HepG2 (cell line): ENCODE results near the gene PRPF38B. TPM values are rescaled to one million over a fixed set of nuclear protein-coding genes. Genes with fewer than 3 reads are reported as not detected.
A peak's percentile ranks its signal among the peaks of the same experiment; 100 is the strongest.

Source experiments
- AGO1 ChIP-seq: fragments of 200-400 bp; formaldehyde crosslinking; IDR thresholded peaks from 2 replicates; pipeline ENCODE4 v1.6.1; 2017; ENCODE audit warnings: mild to moderate bottlenecking, low read depth, low read length, moderate library complexity; ENCODE audit not compliant: poor library complexity, severe bottlenecking
- POGZ ChIP-seq: sonication (generic); formaldehyde crosslinking; IDR thresholded peaks from 2 replicates; pipeline ENCODE4 v1.4.0; 2020; ENCODE audit warnings: mild to moderate bottlenecking, missing genetic modification reagents
- TEAD2 ChIP-seq: sonication (generic); formaldehyde crosslinking; IDR thresholded peaks from 2 replicates; pipeline ENCODE4 v1.9.0; 2021; ENCODE audit warnings: missing genetic modification reagents
- THRA ChIP-seq: sonication (generic); formaldehyde crosslinking; IDR thresholded peaks from 2 replicates; pipeline ENCODE4 v1.4.0; 2020; ENCODE audit warnings: missing genetic modification reagents, borderline replicate concordance
- THYN1 ChIP-seq: sonication (generic); formaldehyde crosslinking; IDR thresholded peaks from 2 replicates; pipeline ENCODE4 v1.8.1; 2023; ENCODE audit warnings: low read depth, mild to moderate bottlenecking, moderate library complexity, missing genetic modification reagents, borderline replicate concordance
- ZNF550 ChIP-seq: sonication (generic); formaldehyde crosslinking; IDR thresholded peaks from 2 replicates; pipeline ENCODE4 v1.4.0; 2020; ENCODE audit warnings: mild to moderate bottlenecking, missing genetic modification reagents, borderline replicate concordance
- ZNF562 ChIP-seq: sonication (generic); formaldehyde crosslinking; IDR thresholded peaks from 2 replicates; pipeline ENCODE4 v1.8.0; 2022; ENCODE audit warnings: missing genetic modification reagents, borderline replicate concordance
- ZNF660 ChIP-seq: sonication (generic); formaldehyde crosslinking; IDR thresholded peaks from 2 replicates; pipeline ENCODE4 v1.5.1; 2020; ENCODE audit warnings: mild to moderate bottlenecking, low read depth, missing genetic modification reagents, borderline replicate concordance
- ZNF83 ChIP-seq: sonication (generic); formaldehyde crosslinking; IDR thresholded peaks from 2 replicates; pipeline ENCODE4 v1.4.0; 2020; ENCODE audit warnings: missing genetic modification reagents, mild to moderate bottlenecking, borderline replicate concordance
- ZNF841 ChIP-seq: sonication (generic); formaldehyde crosslinking; IDR thresholded peaks from 2 replicates; pipeline ENCODE4 v1.8.1; 2023; ENCODE audit warnings: missing genetic modification reagents, borderline replicate concordance
- polyA plus RNA-seq, 8 experiments: library from polyadenylated mRNA; depleted of rRNA in 3 of 8; stranded (reverse) in 7 of 8; unstranded in 1 of 8; fragments of >200 nt; fragmentation: Illumina TruSeq in 4 of 8; extraction: Trizol in 4 of 8; gene quantifications; 2 replicates each; pipeline versions ENCODE4 v1.2.1 to v1.2.3, GENCODE V29; 2011 to 2016; ENCODE audit warnings: low read depth in 4 of 8, missing spikeins in 1 of 8, mixed read lengths in 1 of 8; ENCODE audit not compliant: insufficient read depth in 1 of 8
- total RNA-seq, 5 experiments: library from RNA; depleted of rRNA; stranded (reverse); fragments of >200 nt; fragmentation: Illumina TruSeq; extraction: Trizol; gene quantifications; 2 replicates each; pipeline ENCODE4 v1.2.3, GENCODE V29; 2016; ENCODE audit warnings: low read depth in 1 of 5
- TF ChIP-seq, protein P1 (sequence below): IDR thresholded peaks from 2 replicates; pipeline ENCODE4 v1.4.0; 2020; ENCODE audit warnings: mild to moderate bottlenecking, missing genetic modification reagents
- TF ChIP-seq, protein P2 (sequence below), 2 experiments: sonication (generic) in 1 of 2; formaldehyde crosslinking in 1 of 2; IDR thresholded peaks; 2 replicates each; pipeline versions ENCODE4 v1.4.0 to v1.6.1; 2018 to 2020; ENCODE audit warnings: missing genetic modification reagents in 2 of 2, borderline replicate concordance in 1 of 2, low read depth in 1 of 2, mild to moderate bottlenecking in 1 of 2, missing biosample characterization in 1 of 2
- TF ChIP-seq, protein P3 (sequence below): sonication (generic); formaldehyde crosslinking; IDR thresholded peaks from 2 replicates; pipeline ENCODE4 v1.4.0; 2020; ENCODE audit warnings: missing genetic modification reagents
- TF ChIP-seq, protein P4 (sequence below): sonication (generic); formaldehyde crosslinking; IDR thresholded peaks from 2 replicates; pipeline ENCODE4 v1.5.1; 2020; ENCODE audit warnings: missing genetic modification reagents, mild to moderate bottlenecking, borderline replicate concordance

The PRPF38B gene
- total and polyA plus RNA-seq, 2 of the 13 experiments (the other 11 are each of a cell fraction or from before 2014, with no cell fraction given), result 25.7 to 29.7 TPM

DNA sequence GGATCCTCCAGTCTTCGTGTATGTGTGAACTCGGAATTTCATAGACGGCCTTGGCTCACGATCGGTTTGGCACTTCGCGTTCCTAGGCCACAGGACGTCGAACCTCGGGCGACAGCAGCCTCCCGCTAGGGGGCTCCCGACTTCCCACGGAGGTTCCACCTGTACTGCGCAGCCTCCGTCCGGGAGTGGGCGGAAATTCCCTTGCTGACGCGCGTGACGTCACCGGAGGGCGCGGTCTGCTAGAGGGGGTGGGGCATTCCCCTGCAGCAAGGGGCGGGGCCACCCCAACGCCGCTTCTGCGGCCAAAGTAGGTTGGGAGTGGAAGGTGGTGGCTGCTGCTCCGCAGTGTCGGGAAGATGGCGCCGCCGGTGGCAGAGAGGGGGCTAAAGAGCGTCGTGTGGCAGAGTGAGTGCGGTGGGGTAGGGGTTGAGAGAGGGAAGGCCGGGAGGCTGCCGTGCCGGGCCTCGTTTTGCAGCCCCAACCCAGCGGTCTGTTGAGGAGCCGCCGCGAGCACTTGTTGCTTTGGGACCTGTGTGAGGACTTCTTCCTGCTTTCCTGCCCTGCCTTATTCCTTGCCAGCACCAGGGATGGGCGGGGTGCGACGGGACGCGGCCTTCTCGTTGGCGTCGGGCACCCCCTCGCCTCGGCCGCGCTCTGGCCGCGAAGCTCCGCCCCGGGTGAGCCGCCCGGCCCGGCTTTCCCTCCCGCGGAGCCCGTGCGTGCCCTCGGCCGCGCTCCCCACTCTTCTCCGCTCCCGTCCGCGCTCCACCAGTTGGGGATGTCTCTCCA lies 54.5 kb downstream of the PRPF38B start, which contains the start of gene STXBP3 (continued):
- TF ChIP-seq ZNF83 (CRISPR knock-in tag) (no peak), AGO1 (peak; percentile 52), THYN1 (CRISPR knock-in tag) (no peak), ZNF660 (CRISPR knock-in tag) (no peak), POGZ (CRISPR knock-in tag) (peak; percentile 99), ZNF841 (CRISPR knock-in tag) (no peak), TEAD2 (CRISPR knock-in tag) (no peak), THRA (CRISPR knock-in tag) (0 out of 2 replicates have a peak, but pooled peaks have one; percentile 15), ZNF562 (no peak), ZNF550 (no peak)
- TF ChIP-seq, protein P1, sequence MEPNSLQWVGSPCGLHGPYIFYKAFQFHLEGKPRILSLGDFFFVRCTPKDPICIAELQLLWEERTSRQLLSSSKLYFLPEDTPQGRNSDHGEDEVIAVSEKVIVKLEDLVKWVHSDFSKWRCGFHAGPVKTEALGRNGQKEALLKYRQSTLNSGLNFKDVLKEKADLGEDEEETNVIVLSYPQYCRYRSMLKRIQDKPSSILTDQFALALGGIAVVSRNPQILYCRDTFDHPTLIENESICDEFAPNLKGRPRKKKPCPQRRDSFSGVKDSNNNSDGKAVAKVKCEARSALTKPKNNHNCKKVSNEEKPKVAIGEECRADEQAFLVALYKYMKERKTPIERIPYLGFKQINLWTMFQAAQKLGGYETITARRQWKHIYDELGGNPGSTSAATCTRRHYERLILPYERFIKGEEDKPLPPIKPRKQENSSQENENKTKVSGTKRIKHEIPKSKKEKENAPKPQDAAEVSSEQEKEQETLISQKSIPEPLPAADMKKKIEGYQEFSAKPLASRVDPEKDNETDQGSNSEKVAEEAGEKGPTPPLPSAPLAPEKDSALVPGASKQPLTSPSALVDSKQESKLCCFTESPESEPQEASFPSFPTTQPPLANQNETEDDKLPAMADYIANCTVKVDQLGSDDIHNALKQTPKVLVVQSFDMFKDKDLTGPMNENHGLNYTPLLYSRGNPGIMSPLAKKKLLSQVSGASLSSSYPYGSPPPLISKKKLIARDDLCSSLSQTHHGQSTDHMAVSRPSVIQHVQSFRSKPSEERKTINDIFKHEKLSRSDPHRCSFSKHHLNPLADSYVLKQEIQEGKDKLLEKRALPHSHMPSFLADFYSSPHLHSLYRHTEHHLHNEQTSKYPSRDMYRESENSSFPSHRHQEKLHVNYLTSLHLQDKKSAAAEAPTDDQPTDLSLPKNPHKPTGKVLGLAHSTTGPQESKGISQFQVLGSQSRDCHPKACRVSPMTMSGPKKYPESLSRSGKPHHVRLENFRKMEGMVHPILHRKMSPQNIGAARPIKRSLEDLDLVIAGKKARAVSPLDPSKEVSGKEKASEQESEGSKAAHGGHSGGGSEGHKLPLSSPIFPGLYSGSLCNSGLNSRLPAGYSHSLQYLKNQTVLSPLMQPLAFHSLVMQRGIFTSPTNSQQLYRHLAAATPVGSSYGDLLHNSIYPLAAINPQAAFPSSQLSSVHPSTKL (CRISPR knock-in tag), result peak; percentile 59; the same call in 1 of the 2 replicates
- TF ChIP-seq, protein P2, sequence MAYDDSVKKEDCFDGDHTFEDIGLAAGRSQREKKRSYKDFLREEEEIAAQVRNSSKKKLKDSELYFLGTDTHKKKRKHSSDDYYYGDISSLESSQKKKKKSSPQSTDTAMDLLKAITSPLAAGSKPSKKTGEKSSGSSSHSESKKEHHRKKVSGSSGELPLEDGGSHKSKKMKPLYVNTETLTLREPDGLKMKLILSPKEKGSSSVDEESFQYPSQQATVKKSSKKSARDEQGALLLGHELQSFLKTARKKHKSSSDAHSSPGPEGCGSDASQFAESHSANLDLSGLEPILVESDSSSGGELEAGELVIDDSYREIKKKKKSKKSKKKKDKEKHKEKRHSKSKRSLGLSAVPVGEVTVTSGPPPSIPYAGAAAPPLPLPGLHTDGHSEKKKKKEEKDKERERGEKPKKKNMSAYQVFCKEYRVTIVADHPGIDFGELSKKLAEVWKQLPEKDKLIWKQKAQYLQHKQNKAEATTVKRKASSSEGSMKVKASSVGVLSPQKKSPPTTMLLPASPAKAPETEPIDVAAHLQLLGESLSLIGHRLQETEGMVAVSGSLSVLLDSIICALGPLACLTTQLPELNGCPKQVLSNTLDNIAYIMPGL (CRISPR knock-in tag; IDR thresholded peaks at IDR 0.05; ENCODE audit: borderline replicate concordance in 1 of 2, low read depth in 1 of 2), result peak; percentile 85 to 88; a peak in 3 of 4 replicates
- TF ChIP-seq, protein P3, sequence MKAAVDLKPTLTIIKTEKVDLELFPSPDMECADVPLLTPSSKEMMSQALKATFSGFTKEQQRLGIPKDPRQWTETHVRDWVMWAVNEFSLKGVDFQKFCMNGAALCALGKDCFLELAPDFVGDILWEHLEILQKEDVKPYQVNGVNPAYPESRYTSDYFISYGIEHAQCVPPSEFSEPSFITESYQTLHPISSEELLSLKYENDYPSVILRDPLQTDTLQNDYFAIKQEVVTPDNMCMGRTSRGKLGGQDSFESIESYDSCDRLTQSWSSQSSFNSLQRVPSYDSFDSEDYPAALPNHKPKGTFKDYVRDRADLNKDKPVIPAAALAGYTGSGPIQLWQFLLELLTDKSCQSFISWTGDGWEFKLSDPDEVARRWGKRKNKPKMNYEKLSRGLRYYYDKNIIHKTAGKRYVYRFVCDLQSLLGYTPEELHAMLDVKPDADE (CRISPR knock-in tag), result no peak
- TF ChIP-seq, protein P4, sequence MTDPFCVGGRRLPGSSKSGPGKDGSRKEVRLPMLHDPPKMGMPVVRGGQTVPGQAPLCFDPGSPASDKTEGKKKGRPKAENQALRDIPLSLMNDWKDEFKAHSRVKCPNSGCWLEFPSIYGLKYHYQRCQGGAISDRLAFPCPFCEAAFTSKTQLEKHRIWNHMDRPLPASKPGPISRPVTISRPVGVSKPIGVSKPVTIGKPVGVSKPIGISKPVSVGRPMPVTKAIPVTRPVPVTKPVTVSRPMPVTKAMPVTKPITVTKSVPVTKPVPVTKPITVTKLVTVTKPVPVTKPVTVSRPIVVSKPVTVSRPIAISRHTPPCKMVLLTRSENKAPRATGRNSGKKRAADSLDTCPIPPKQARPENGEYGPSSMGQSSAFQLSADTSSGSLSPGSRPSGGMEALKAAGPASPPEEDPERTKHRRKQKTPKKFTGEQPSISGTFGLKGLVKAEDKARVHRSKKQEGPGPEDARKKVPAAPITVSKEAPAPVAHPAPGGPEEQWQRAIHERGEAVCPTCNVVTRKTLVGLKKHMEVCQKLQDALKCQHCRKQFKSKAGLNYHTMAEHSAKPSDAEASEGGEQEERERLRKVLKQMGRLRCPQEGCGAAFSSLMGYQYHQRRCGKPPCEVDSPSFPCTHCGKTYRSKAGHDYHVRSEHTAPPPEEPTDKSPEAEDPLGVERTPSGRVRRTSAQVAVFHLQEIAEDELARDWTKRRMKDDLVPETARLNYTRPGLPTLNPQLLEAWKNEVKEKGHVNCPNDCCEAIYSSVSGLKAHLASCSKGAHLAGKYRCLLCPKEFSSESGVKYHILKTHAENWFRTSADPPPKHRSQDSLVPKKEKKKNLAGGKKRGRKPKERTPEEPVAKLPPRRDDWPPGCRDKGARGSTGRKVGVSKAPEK (CRISPR knock-in tag), result no peak
